Measurements from ENCODE around the gene ATP7B. TPM values are rescaled to one million over a fixed set of nuclear protein-coding genes. Genes with fewer than 3 reads are reported as not detected.

The ATP7B gene
- polyA plus RNA-seq, 1 donor, result 4.6 TPM

- no peak for DNase-seq (ENCODE audit: low read depth)
Observed at GRCh38 chr13:51978796-51979556, 32.3 kb downstream of the ATP7B start.

GRCh38 chr13:51977625-51978024 lies 33.6 kb downstream of the ATP7B start:
- no peak for DNase-seq (ENCODE audit: low read depth)

DNA sequence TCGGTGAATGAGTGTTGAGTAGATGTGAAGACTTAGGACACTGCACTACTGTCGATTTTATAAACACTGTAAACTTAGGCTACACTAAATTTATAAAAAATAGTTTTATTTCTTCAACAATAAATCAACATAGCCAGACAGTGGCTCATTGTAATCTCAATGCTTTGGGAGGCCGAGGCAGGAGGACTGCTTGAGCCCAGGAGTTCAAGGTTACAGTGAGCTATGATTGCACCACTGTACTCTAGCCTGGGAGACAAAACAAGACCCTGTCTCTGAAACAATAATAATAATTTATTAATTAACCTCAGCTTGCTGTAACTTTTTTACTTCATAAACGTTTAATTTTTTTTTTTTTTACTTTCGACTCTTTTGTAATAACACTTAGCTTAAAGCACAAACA lies 34.4 kb downstream of the ATP7B start:
- no peak for DNase-seq (ENCODE audit: low read depth)

DNA sequence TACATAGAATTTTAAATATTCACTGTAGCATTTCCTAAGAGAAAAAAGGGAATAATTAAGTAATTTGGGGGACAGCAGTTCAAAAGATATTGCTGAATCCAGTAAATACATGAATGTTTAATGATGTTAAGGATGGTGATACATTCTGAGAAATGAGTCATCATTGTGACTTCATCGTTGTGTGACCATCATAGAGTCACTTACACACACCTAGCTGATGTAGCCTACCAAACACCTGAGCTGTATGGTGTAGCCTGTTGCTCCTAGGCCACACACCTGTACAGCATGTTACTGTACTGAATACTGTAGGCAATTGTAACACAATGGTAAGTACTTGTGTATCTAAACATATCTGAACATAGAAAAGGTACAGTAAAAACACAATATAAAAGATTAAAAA lies 34.8 kb downstream of the ATP7B start:
- DNase-seq (ENCODE audit: low read depth), result no peak

GRCh38 chr13:51974482-51974881 lies 36.8 kb downstream of the ATP7B start:
- DNase-seq (ENCODE audit: low read depth), result no peak

GRCh38 chr13:51971520-51972426 lies 39.5 kb downstream of the ATP7B start:
- no peak for DNase-seq (ENCODE audit: low read depth)

DNA sequence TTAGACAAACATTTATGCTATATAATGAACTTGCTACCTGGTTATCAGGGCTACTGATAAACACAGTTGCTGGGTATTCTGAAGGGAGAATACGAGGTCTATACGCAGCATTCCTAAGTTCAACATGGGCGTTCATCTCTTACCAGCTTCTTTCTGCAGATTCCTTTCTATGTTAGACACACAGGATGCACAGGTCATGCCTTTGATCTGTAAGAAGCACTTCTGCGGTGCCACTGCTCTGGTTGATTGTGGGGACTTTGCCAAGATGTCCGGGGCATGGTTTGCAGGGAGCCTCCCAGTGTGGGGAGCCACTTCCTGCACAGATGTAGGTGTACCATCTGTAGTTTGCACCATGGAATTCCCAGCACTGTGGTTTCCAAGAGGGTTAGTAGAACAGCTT lies 40.9 kb downstream of the ATP7B start:
- no peak for DNase-seq (ENCODE audit: low read depth)

- no peak for DNase-seq (ENCODE audit: low read depth)
Observed at GRCh38 chr13:51967482-51968446, 43.5 kb downstream of the ATP7B start.

GRCh38 chr13:51966186-51966585 lies 45.1 kb downstream of the ATP7B start:
- no peak for DNase-seq (ENCODE audit: low read depth)

DNA sequence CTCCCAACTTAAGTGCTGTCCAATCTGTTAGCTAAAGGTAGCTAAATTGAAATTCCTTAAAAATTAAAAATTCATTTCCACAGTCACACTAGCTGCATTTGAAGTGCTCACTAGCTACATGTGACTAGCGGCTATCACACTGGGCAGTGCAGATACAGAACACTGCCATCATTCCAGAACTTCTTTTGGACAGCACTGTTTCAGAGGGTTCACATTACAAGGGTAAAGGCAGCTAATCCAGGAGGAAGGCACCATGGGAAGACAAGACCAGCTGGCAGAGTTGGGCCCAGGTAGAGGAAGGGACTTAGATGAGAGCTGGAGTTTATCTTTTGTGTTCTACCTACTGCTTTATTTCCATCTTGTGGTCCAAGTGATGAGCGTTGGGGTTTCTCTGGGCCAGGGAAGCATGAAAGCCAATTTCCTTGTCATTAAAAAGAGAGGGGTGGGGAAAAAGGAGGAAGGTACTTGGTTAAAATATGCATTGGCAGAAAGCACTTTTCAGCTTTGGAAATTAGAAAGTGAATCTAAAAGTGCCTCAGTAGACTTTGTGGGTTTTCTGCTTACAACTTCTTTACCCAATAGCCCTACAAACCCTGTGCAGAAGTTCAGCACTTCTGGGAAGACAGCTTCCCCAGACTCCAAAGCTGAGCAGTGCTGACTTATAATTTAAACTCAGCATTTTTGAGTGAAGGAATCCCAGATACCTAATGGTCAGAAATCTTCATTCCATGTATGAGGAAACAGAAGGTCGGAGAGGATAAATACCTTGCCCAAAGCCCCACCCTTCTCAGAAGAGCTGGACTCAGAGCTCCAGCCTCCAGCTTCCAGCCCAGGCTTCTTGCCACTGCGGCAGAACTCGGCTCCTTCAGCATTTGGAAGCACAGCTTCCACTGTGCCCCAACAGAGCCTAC lies 49.5 kb downstream of the ATP7B start:
- no peak for DNase-seq (ENCODE audit: low read depth)

DNA sequence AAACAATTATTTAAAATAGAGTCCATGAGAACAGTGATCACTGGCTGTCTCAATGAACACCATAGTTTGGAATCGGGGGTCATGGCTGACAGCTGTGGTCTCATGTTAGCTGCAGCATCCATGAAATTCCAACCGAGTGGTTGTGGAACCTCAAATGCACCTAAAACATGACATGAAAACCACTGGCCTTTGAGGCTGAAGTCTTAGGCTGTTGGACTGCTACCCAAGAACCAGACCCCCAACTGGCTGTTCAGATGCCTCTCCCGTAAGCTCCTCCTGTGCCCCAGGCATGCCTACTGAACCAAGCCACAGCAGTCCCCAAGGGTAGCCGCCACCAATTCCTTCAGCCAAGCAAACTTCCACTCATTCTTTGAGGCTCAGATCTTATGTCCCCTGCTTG lies 50.5 kb downstream of the ATP7B start:
- DNase-seq (ENCODE audit: low read depth), result no peak

GRCh38 chr13:51959773-51960172 lies 51.5 kb downstream of the ATP7B start:
- no peak for DNase-seq (ENCODE audit: low read depth)

DNA sequence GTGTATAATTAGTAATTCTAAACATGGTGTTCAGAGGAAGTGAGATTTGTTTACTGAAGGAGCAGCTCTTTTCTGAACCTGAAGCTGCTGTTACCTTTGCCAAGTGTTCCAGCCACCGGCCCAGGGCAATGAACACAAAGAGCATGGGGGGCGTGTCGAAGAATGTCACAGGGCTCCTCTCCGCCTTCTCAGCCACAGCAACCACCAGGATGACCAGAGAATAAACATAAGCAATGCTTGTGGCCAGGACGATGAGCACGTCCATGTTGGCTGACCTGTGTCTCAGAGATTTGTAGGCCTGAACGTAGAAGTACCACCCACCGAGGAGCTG lies 53.1 kb downstream of the ATP7B start:
- DNase-seq (ENCODE audit: low read depth), result no peak

DNA sequence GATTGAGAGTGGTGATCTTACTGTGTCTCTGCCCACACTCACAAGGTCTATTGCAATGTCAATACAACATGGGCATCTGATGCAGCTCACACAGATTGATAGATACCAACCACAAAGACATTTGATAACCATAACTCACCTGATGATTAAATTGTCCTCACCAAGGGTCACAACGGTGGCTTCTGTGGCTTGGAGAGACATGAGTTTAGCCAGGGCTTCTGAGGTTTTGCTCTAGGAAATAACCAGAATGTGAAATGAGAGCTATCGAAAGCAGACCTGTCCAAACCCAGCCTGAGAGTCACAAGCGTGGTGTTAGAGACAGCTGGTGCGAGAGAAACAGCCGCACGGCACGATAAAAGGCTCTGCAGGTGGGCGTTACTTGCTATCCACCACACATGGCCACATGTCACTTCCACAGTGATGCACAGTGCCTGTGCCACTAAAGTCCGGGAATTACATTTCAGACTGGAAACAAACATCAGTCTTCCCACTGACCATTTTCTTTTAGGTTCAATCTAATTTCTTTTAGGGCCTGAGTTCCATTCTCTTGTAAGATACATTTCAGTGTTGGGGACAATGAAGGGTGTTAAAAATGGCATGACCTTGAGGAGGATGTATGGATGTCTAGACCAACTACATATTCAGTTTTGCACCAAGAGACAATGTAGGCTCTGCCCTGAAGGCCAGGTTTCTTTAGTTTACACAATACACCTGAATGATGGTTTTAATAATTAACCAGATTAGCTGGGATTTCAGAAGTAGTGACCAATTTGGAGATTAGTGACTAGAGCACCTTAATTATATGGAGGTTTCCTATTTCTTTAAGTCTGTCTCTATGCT lies 53.7 kb downstream of the ATP7B start:
- no peak for DNase-seq (ENCODE audit: low read depth)

DNA sequence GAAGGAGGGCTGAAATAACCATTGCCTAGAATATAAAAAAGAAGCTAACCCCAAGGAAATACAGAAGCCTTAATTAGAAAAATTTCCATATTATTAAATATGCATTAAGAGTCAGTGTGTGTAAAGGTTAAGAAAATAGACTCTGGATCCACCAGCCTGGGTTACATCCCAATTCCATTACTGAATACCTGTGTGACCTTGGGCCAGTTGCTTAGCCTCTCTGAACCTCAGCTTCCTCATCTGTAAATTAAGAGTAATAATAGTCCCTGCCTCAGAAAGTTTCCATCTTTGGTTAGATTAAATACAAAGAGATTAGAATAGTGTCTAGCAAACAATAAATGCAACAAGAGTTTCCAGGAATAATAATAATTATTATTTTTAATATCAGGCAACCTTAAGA lies 54.5 kb downstream of the ATP7B start:
- no peak for DNase-seq (ENCODE audit: low read depth)

GRCh38 chr13:51955816-51956603 lies 55.2 kb downstream of the ATP7B start:
- no peak for DNase-seq (ENCODE audit: low read depth)

GRCh38 chr13:51955281-51955771 lies 55.9 kb downstream of the ATP7B start:
- DNase-seq (ENCODE audit: low read depth), result peak; percentile 16

- DNase-seq (ENCODE audit: low read depth), result no peak
Observed at GRCh38 chr13:51953347-51954195, 57.7 kb downstream of the ATP7B start.
